HG03175 (cell line): ENCODE measurements around the gene PKDCC.

Source experiments
- ATAC-seq: cut with Tn5 transposase; IDR thresholded peaks from one replicate; pipeline ENCODE4 v1.9.1; 2021; ENCODE audit warnings: mild to moderate bottlenecking, moderate library complexity; ENCODE audit not compliant: unreplicated experiment

The PKDCC gene

GRCh38 chr2:42049221-42050009 is 1.6 kb downstream of the PKDCC start:
- ATAC-seq, result no peak

- ATAC-seq, result no peak
Observed at GRCh38 chr2:42050010-42050702, 2.3 kb downstream of the PKDCC start.

- ATAC-seq, result no peak
Observed at GRCh38 chr2:42050703-42051542, 3.1 kb downstream of the PKDCC start.

- ATAC-seq, result no peak
Observed at GRCh38 chr2:42051543-42052235, 3.9 kb downstream of the PKDCC start.

GRCh38 chr2:42052702-42053481 is 5.1 kb downstream of the PKDCC start:
- ATAC-seq, result no peak

- no peak for ATAC-seq
Observed at GRCh38 chr2:42053482-42053790, 5.6 kb downstream of the PKDCC start.

GRCh38 chr2:42053791-42054701 is 6.2 kb downstream of the PKDCC start:
- ATAC-seq, result no peak

- ATAC-seq, result no peak
Observed at GRCh38 chr2:42054714-42055430, 7.1 kb downstream of the PKDCC start.

- ATAC-seq, result no peak
Observed at GRCh38 chr2:42055573-42056514, 8.0 kb downstream of the PKDCC start.

- no peak for ATAC-seq
Observed at GRCh38 chr2:42057159-42057901, 9.5 kb downstream of the PKDCC start.

- ATAC-seq, result no peak
Observed at GRCh38 chr2:42057902-42058450, 10.2 kb downstream of the PKDCC start.

- ATAC-seq, result no peak
Observed at GRCh38 chr2:42059261-42059898, 11.6 kb downstream of the PKDCC start.

- no peak for ATAC-seq
Observed at GRCh38 chr2:42060028-42060427, 12.2 kb downstream of the PKDCC start.

- no peak for ATAC-seq
Observed at GRCh38 chr2:42060718-42061619, 13.1 kb downstream of the PKDCC start.

- ATAC-seq, result no peak
Observed at GRCh38 chr2:42061839-42062238, 14.0 kb downstream of the PKDCC start.
